Caki2 (cell line): ENCODE data around the gene GMDS. TPM values are rescaled to one million over a fixed set of nuclear protein-coding genes. Genes with fewer than 3 reads are reported as not detected.

ENCODE experiments used
- DNase-seq: peaks from one replicate; pipeline ENCODE4 v3.0.0-alpha.2; 2015; ENCODE audit warnings: low read depth
- in situ Hi-C: cut with HindIII; loops from 2 replicates; pipeline ENCODE4 v1.10.0; 2016; ENCODE audit warnings: low sequenced_read_pairs, low pct_unique_long_range_greater_than_20kb, mixed read lengths
- total RNA-seq: library from RNA; depleted of rRNA; stranded (reverse); fragments of >200 nt; shearing (Covaris generic); gene quantifications from 2 replicates; pipeline ENCODE4 v1.2.3, GENCODE V29; 2014; ENCODE audit warnings: low replicate concordance

The GMDS gene
- total RNA-seq, 1 experiment from 2014 or later: 10.9 TPM

DNA sequence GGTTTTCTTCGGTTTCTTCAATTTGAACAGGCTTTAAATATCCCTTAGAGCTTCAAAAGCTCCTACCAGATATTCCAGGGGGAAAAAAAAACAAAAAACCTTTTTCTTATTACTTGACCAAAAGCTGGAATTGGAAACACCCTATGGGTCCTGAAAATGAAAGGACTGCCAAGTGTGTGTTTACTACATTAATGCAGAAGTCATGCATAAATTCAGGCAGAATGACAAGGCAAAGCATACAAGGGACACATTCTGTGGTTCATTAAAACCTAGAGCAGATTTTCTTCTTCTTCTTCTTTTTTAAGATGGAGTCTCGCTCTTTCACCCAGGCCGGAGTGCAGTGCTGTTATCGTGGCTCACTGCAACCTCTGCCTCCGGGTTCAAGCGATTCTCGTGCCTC, 119.1 kb downstream of the GMDS start:
- in situ Hi-C loops: no loop called here
- no peak for DNase-seq

DNA sequence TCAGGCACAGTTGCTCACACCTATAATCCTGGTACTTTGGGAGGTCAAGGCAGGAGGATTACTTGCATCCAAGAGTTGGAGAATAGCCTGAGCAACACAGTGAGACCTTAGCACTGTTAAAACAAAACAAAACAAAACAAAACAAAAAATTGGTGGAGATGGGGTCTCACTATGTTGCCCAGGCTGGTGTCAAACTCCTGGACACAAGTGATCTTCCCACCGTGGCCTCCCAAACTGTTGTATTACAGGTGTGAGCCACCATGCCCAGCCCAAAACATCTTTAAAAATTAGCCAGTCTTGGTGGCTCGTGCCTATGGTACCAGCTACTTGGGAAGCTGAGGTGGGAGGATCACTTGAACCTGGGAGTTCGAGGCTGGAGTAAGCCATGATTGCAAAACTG, 120.2 kb downstream of the GMDS start:
- in situ Hi-C loops: no loop called here
- no peak for DNase-seq

DNA sequence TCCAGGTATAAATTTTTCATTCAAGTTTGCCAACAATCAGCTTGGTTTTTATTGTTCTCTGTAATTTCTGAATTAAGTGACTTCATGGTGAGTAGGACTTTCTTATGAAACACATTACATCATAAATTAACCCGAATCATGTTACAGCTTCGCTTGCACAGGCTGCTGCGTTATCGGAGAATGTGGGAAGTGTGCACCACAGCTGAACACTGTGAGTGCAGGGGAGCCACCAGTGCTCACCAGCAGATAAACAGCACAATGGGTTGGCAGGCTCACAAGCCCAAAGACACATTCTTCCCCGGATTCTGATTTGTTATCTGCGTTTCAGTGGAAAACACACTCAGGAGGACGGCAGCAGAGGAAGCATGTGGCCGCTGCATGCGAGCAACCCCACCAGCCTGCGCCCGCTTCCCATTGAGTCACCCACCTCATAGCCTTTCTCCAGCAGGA, 121.1 kb downstream of the GMDS start:
- no peak for DNase-seq
- in situ Hi-C loops: loop anchor here (25.0 kb wide), 1 partner anchor 313 kb away; no protein-coding TSS in a partner anchor

DNA sequence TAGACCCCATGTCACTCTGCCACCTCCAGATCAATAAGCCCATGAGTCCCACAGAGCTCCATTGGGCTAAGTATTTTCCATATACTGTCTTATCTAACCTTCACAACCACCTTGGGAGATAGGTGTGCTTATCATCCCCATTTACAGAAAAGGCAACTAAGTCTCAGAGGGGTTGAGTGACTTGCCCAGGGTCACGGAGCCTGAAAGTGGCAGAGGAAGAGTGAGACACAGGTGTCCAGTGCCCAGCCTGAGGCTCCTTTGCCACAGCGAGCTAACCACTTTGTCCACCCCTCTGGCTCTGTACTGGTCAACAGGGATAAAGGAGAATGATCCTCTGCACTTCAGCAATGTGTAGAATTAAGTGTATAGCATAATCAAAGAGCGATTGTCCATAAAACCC, 124.5 kb downstream of the GMDS start:
- in situ Hi-C loops: loop anchor here (25.0 kb wide), 1 partner anchor 316 kb away; no protein-coding TSS in a partner anchor
- DNase-seq: no peak

DNA sequence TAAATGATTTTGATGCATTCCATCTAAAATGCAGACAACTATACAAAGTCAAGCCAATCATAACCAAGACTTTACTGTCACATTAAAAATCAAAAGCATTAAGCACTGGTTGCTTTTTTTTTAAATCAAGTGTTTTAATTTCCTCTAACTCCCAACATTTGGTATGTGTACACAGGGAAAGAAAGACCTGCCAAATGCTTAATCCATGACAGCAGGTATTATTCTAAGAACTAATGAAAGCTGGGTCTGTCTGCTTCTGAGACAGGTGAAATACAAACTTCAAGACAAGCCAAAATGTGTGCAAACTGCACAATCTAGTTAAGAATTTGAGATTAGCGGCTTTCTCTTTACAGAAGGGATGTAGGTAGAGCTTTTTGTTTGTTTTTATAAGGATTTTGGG, 126.1 kb downstream of the GMDS start:
- in situ Hi-C loops: loop anchor here (25.0 kb wide), 1 partner anchor 318 kb away; no protein-coding TSS in a partner anchor
- DNase-seq: no peak

DNA sequence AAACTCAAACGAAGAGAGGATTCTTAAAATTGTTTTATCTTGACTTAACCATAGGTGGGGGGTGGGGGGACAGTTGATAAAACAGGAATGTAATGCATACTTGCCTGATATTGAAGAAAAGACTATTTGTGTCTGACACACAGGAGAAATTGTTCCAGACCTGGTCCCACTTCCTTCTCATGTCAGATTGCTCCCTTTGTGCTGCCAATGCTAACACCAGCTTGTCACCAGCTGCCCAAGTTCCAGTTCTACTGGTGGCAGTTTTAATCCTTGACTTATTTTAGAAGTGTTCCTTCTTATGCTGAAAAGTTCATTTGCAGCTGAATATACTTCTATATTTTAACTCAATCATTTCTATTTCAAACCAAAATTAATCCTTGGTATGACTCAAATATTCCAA, 127.3 kb downstream of the GMDS start:
- DNase-seq: no peak
- in situ Hi-C loops: loop anchor here (25.0 kb wide), 1 partner anchor 319 kb away; no protein-coding TSS in a partner anchor

DNA sequence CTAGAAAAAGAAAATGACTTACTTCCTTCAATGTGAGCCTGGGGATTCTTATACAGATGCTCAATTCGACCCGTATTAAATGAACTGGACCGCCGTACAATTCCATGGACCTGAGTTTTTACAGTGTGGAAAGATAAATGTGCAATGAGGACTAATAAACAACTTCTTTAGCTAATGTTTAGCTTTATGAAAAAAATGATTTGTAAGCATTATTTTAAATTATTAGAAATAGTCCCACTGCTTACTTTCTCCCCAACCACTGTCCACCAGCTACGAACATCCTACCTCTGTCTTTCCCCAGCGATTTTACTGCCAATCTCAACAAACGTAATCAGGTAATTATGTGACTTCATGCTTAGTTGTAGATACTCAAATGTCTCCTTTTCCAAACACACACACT, 128.0 kb downstream of the GMDS start:
- in situ Hi-C loops: loop anchor here (25.0 kb wide), 1 partner anchor 320 kb away; no protein-coding TSS in a partner anchor
- no peak for DNase-seq

DNA sequence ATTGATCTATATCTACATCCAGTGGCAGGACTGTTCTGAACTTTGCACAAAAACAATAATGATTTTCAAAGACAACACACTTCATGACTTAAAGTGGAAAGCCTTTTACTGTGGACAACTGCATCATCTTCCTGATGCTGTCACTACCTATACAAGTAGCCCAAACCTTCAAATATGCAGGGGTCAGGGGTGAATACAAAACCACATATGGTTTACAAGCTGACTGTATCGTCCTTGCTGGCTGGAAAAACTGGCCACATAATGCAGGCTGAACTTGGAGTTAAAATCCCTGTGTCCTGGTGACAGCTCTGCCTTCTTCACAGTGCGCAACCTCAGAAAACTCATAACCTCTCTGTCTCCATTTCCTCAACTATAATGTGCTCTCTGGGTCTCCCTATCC, 128.9 kb downstream of the GMDS start:
- in situ Hi-C loops: loop anchor here (25.0 kb wide), 1 partner anchor 321 kb away; no protein-coding TSS in a partner anchor
- no peak for DNase-seq

DNA sequence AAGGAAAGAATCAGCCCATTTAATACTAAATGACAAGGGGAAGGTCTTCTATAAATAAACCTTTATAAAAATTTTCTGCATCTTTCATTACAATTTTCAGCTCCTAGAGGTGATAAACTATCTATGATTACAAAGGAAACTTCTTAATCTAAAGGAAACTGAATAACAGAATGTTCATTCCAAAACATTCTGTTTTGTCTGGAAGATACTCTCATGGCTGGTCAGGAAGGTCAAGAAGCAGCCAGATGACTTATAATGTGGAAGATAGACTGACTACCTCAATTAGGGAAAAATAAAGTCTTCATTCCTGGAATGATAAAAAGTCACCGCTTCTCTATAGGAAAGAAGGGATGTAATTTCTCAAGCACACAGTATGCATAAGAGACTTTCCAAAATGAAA, 131.3 kb downstream of the GMDS start:
- no peak for DNase-seq
- in situ Hi-C loops: loop anchor here (25.0 kb wide), 1 partner anchor 323 kb away; no protein-coding TSS in a partner anchor

DNA sequence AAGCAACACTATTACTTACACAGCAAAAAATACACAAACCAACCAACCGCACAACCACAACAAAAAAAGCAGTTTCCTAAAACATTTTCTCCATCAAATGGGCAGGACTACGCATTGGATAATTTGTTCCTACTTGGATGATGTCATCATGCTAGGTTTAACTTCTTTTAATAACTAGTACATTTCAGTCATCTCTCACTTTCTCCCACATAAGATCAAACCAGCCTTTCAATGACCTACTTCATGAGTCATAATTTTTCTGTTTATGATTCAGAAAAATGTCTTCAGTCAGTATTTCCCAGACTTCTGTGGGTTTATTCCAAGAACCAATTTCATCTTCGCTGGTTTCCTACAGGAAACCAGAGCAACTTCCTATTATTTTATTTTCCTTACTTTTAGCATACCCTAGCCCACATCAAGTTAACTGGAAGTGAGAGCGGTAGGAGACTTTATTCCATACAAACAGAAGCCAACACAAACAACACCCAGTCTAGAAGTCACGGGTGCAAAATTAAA, 134.2 kb downstream of the GMDS start:
- in situ Hi-C loops: loop anchor here (25.0 kb wide), 1 partner anchor 326 kb away; no protein-coding TSS in a partner anchor
- no peak for DNase-seq

DNA sequence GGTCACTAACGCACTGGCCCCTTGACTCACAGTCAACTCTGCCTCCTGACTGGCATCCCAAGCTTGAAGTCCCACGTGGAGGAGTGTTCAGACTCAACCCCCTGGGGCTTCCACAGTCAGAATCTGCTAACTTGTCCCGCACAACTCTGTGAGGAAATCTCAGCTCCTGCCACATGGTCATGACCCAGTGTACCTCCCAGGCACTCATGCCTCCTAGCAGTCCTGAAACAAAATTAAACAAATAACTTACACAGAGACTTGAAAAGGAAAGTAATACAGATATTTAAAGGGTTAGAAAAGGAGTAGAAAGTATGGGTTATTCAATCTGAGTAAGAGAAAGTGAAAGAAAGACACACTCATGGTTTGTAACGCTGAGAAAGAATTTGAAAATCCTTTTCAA, 134.9 kb downstream of the GMDS start:
- no peak for DNase-seq
- in situ Hi-C loops: loop anchor here (25.0 kb wide), 1 partner anchor 327 kb away; no protein-coding TSS in a partner anchor

DNA sequence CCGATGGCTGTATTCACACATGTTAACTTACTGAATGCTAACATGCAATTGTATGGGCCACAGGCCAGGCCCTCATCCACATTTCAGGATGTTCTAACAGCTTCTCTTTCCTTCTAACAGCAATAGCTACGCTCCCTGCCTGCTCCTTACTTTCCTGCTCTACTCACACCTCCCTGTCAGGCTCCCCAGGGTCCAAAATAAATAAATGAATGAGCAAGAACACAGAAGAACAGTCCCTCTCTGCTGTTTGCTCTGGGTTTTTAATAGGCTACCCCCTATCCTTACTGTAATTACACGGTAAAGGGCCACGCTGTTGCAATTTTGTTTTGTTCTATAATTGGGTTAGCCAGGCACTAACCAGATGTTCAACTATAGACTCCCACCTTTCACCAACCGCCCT, 135.6 kb downstream of the GMDS start:
- in situ Hi-C loops: loop anchor here (25.0 kb wide), 1 partner anchor 328 kb away; no protein-coding TSS in a partner anchor

DNA sequence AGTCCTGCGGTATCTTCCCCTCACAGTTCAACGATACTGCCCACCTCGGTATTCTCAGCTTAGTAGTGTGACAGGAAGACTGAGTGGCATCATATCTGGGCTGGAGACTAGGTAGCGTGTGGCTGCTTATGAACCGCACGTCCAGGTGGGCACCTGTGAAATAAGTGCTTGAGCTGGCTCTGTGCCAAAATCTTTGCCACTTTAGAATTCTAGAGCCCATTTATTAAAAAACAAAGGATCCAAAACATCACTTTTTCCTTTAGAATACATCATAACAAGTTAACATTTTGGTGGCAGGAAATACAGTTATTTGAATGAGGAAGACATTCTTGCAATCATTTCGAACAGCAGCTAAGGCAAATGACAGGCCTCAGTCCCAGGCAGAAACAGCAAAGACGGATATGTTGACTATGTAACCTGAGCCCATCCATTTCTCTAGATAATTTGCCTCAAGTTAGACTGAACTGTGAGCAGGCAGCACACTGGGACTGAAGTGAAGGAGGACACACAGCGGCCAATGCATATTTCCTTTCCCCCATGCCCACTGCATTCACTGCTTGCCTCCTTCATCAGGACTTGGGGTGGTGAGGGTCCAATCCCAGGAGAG, 136.6 kb downstream of the GMDS start:
- no peak for DNase-seq
- in situ Hi-C loops: loop anchor here (25.0 kb wide), 1 partner anchor 328 kb away; no protein-coding TSS in a partner anchor

More for the DNA sequence above, 135.6 kb downstream of the GMDS start:
- DNase-seq: no peak

DNA sequence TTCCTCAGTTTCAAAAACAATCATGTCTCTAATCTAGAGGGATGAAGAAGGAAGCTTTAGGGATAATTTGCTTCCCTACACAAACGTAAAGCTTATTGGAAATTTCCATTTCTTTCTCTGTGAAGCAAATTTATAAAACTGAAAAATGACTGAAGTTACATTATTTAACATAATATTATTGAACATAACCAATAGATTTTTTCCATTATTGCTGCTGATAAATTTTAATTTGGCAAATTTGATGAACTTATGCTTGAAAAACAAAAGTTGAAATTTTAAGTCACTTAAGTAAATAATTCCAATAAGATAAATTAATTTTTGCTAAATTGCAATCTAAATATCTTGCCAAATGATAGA, 140.9 kb downstream of the GMDS start:
- in situ Hi-C loops: loop anchor here (5.0 to 25.0 kb wide), 3 partner anchors 333 to 528 kb away; no protein-coding TSS in a partner anchor
- DNase-seq: no peak

DNA sequence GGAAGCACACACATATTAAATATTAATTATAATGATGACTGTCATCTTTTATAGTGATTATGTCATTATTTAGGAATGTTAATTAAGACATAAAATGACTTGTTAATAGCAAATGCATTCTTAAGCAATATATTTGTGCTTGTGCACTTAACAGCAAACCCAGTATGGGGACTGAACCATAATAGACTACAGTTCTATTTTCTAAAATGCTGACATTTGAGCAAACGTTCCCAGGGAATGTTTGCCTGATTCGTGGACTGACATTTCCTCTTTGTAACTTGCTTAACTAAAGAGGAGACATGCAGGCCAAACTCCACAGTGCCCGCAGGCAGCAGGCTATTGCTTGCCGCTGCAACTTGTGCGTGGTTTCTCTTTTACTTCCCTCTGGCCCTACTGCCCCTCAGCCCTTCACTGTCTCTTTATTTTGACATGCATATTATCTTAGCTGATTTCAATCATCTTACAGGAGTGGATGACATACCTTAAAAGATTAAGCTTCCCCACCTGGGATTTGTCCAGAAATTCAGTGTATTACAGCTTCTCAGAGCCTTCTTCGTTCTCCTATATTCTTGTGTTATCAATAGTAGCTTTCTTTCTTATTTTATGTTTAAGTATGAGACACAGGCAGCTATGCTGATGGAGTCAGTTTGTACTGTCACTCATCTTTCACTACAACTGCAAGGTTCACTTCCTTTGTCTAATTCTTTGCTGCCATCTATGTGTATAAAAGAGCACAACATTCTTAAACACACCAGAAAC, 141.5 kb downstream of the GMDS start:
- in situ Hi-C loops: loop anchor here (5.0 to 25.0 kb wide), 3 partner anchors 333 to 528 kb away; no protein-coding TSS in a partner anchor
- DNase-seq: peak; percentile 85

DNA sequence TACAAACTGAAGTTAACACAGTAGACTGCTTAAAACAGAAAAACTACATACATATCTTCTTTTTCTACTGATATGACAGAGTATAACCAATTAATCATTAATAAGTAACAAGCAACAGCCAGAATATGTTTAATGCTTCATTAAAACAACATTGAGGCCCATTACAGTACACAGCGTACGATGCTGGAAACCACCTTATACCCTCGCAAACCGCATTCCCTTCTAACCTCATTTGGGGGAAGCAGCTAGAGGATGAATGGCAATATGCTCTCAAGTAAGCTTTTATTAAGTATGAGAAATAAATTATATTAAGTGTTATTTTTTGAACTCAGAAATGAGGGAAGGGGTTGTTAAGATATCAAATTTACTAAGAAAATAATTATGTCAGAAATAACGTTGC, 142.4 kb downstream of the GMDS start:
- in situ Hi-C loops: loop anchor here (5.0 to 25.0 kb wide), 3 partner anchors 334 to 529 kb away; no protein-coding TSS in a partner anchor
- peak; percentile 81 for DNase-seq

DNA sequence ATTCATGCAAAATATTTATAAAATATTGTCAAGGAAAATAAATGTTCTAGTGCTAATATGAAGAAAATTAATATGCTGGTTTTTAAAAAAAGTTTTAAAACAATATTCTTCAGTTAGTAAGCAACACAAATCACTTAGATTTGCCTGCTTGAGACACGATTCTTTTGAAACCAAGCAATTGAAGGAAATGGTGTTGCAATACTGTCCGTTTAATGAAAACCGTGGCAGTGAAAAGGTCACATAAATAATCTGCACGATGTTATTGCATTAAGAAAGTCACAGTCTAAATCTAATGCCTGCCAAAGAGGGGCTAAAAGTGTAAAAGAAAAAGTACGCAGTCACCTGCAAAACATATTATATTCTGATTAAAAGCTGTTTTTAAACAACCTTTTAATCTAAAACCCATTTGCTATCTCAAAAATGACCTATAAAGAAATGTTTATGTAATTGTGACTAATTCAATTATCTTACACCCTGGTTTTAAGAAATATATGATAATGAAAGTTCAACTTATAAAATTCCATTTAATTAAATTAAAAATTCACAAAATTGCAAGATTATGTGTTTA, 143.0 kb downstream of the GMDS start:
- in situ Hi-C loops: loop anchor here (5.0 to 25.0 kb wide), 3 partner anchors 335 to 530 kb away; no protein-coding TSS in a partner anchor
- peak; percentile 60 for DNase-seq

DNA sequence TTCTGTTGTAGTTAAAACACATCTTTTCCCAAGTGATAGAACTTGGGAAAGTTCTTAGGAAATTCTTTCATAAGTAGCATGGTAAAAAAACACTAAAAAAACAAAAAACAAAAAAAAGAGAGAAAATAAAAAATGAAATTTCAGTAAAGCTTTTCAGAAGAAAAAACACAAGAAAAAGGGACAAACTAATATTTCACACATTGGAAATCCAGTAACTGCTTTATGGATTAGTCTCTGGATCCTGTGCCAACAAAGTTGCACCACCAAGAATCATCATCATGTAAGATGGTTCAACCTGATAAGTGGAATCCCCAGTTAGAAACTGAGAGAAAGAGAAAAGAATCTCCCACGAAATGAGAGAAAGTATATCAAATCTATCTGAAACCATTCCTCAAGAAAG, 144.2 kb downstream of the GMDS start:
- peak; percentile 68 for DNase-seq
- in situ Hi-C loops: loop anchor here (5.0 to 25.0 kb wide), 3 partner anchors 336 to 531 kb away; no protein-coding TSS in a partner anchor
